Measurements from ENCODE around the gene NUS1. TPM values are rescaled to one million over a fixed set of nuclear protein-coding genes. Genes with fewer than 3 reads are reported as not detected.

NUS1 gene
- polyA plus RNA-seq, 1 donor (not counting 4 experiments of a cell fraction or from before 2014, with no cell fraction given), result 29.0 TPM

DNA sequence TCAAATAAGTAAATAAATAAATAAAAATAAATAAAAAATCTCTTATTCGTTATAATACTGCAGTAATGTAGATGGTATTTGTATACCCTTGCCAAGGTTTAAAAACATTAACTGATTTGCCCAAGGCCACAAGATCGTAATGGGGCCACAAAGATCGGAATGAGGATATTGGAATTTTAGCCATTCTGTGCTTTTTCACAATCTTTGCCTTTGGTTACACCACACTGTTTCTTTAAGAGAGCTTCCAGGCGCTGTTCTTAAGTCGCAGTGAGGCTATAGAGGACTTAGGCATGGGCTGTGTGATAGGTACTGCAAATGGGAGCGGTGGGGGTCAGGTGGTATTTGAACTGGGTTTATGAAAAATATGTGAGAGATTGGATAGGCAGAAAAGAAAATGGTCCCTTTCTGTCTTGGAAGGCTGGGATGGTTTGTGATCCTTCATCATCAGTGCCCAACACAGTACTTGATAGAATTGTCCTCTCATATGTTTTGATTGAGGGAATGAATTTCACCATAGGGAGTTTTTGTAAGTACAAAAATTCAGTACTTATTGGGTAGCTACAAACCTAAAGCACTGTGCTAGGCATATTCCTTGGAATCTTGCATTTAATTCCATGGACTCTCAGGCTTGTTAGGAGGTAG lies 1.4 kb downstream of the NUS1 start:
- Histone ChIP-seq H2AFZ (ENCODE audit: control insufficient read depth, low read length) (no peak overlapping the region), H3K4me3 (ENCODE audit: control insufficient read depth in 2 of 3, extremely low read depth in 1 of 3, insufficient read depth in 2 of 3, low read depth in 1 of 3, low read length in 3 of 3) (peak overlapping the region; percentile 56 to 62 (median 59)), H4K20me1 (ENCODE audit: control insufficient read depth, extremely low read depth, insufficient read depth, low read length) (peaks cover 12% of the 10 kb centered on the region), H3K4me1 (ENCODE audit: control insufficient read depth, extremely low read depth, insufficient read depth, low read length) (peaks cover 22% of the 10 kb centered on the region), H3K9me1 (ENCODE audit: control insufficient read depth, extremely low read depth, insufficient read depth, low read length) (no peaks in the 10 kb centered on the region), H3K36me3 (ENCODE audit: control insufficient read depth in 2 of 2, extremely low read depth in 1 of 2, insufficient read depth in 2 of 2, low read length in 2 of 2) (peaks cover 3 to 15% of the 10 kb centered on the region in 2 experiments), H3K27ac (ENCODE audit: control insufficient read depth, insufficient read depth, low read length) (peak overlapping the region; percentile 76), H3K4me2 (ENCODE audit: control insufficient read depth, extremely low read depth, insufficient read depth, low read depth, low read length) (peak overlapping the region; percentile 79), H3K9me3 (ENCODE audit: control insufficient read depth, low read depth, low read length) (no peaks in the 10 kb centered on the region), H3K9ac (ENCODE audit: control insufficient read depth, extremely low read depth, insufficient read depth, low read length) (peak overlapping the region; percentile 83), H3K27me3 (ENCODE audit: control insufficient read depth, extremely low read depth, insufficient read depth, low read length) (no peaks in the 10 kb centered on the region), H3K79me2 (ENCODE audit: control insufficient read depth, insufficient read depth, low read length) (peaks cover 61% of the 10 kb centered on the region)
- dilution Hi-C loops (cut with MboI; ENCODE audit: extremely low pct_ligation_motif_present, low sequenced_read_pairs), result no loop called here
- DNase-seq (ENCODE audit: low read depth, low spot score) (no peak), FAIRE-seq (no peak)
- no peak for TF ChIP-seq EZH2 (IDR thresholded peaks at IDR 0.05; ENCODE audit: low read length)
- TF ChIP-seq, protein P1, sequence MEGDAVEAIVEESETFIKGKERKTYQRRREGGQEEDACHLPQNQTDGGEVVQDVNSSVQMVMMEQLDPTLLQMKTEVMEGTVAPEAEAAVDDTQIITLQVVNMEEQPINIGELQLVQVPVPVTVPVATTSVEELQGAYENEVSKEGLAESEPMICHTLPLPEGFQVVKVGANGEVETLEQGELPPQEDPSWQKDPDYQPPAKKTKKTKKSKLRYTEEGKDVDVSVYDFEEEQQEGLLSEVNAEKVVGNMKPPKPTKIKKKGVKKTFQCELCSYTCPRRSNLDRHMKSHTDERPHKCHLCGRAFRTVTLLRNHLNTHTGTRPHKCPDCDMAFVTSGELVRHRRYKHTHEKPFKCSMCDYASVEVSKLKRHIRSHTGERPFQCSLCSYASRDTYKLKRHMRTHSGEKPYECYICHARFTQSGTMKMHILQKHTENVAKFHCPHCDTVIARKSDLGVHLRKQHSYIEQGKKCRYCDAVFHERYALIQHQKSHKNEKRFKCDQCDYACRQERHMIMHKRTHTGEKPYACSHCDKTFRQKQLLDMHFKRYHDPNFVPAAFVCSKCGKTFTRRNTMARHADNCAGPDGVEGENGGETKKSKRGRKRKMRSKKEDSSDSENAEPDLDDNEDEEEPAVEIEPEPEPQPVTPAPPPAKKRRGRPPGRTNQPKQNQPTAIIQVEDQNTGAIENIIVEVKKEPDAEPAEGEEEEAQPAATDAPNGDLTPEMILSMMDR (optimal IDR thresholded peaks at IDR 0.05 in 1 of 3, IDR thresholded peaks at IDR 0.05 in 1 of 3, conservative IDR thresholded peaks at IDR 0.05 in 1 of 3; ENCODE audit: extremely low read depth in 1 of 3, insufficient read depth in 2 of 3, low read length in 3 of 3), result no peak

DNA sequence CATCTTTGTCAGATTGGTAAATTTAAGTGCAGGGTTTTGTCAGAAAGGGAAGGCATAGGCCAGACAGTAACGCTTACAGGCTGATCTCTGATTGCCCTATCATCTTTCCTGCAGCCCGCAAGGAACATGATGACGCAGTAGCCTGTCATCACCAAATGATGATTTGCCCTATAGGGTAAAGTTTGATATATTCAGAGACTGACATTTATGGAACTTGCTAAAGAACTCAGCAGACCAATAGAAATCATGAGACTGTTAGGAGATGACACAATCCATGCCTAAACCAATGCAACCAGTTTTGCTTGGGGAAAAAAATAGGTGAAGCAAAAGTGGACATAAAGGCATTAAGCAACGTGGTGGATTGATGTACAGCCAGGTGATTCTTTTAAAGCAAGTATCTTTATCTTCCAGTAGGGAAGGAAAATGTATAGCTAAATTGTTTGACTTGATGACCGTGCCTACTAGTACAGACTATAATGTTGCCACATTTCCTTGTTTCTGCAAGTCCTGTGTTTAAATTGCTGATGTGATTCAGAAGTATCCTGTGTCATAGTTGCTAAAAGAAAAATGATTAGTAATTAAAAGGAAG lies 2.4 kb downstream of the NUS1 start:
- Histone ChIP-seq H3K4me3 (ENCODE audit: control insufficient read depth in 2 of 3, extremely low read depth in 1 of 3, insufficient read depth in 2 of 3, low read depth in 1 of 3, low read length in 3 of 3) (peak overlapping the region; percentile 56 to 62 (median 59)), H3K27me3 (ENCODE audit: control insufficient read depth, extremely low read depth, insufficient read depth, low read length) (no peaks in the 10 kb centered on the region), H3K9me3 (ENCODE audit: control insufficient read depth, low read depth, low read length) (no peaks in the 10 kb centered on the region), H4K20me1 (ENCODE audit: control insufficient read depth, extremely low read depth, insufficient read depth, low read length) (peaks cover 14% of the 10 kb centered on the region), H3K4me2 (ENCODE audit: control insufficient read depth, extremely low read depth, insufficient read depth, low read depth, low read length) (peak overlapping the region; percentile 79), H3K36me3 (ENCODE audit: control insufficient read depth in 2 of 2, extremely low read depth in 1 of 2, insufficient read depth in 2 of 2, low read length in 2 of 2) (peaks cover 3 to 15% of the 10 kb centered on the region in 2 experiments), H2AFZ (ENCODE audit: control insufficient read depth, low read length) (no peak overlapping the region), H3K79me2 (ENCODE audit: control insufficient read depth, insufficient read depth, low read length) (peaks cover 70% of the 10 kb centered on the region), H3K9me1 (ENCODE audit: control insufficient read depth, extremely low read depth, insufficient read depth, low read length) (no peaks in the 10 kb centered on the region), H3K4me1 (ENCODE audit: control insufficient read depth, extremely low read depth, insufficient read depth, low read length) (peaks cover 22% of the 10 kb centered on the region), H3K27ac (ENCODE audit: control insufficient read depth, insufficient read depth, low read length) (peak overlapping the region; percentile 76), H3K9ac (ENCODE audit: control insufficient read depth, extremely low read depth, insufficient read depth, low read length) (peak overlapping the region; percentile 83)
- dilution Hi-C loops (cut with MboI; ENCODE audit: extremely low pct_ligation_motif_present, low sequenced_read_pairs), result no loop called here
- TF ChIP-seq, protein P1 (optimal IDR thresholded peaks at IDR 0.05 in 1 of 3, IDR thresholded peaks at IDR 0.05 in 1 of 3, conservative IDR thresholded peaks at IDR 0.05 in 1 of 3; ENCODE audit: extremely low read depth in 1 of 3, insufficient read depth in 2 of 3, low read length in 3 of 3), result no peak
- no peak for TF ChIP-seq EZH2 (IDR thresholded peaks at IDR 0.05; ENCODE audit: low read length)
- FAIRE-seq (no peak), DNase-seq (ENCODE audit: low read depth, low spot score) (peak; percentile 33)

All from keratinocyte (primary cell).